ENCODE measurements around the gene C2CD4C.
"Not testable (repeated sequence)": the region's sequence is repeated elsewhere in the genome, so short reads cannot be mapped to it uniquely, and the experiment has no call there.

- not testable (repeated sequence) for TF ChIP-seq CTCF (IDR thresholded peaks at IDR 0.05; ENCODE audit: low read depth, low read length); EZH2phosphoT487 (IDR thresholded peaks at IDR 0.05; ENCODE audit: low read depth)
These were observed 28.2 kb downstream of the C2CD4C start for GRCh38 chr19:380618-381219.

Data from OCI-LY3 (cell line).